ENCODE results near the gene SMURF1.

- TF ChIP-seq, protein P1, sequence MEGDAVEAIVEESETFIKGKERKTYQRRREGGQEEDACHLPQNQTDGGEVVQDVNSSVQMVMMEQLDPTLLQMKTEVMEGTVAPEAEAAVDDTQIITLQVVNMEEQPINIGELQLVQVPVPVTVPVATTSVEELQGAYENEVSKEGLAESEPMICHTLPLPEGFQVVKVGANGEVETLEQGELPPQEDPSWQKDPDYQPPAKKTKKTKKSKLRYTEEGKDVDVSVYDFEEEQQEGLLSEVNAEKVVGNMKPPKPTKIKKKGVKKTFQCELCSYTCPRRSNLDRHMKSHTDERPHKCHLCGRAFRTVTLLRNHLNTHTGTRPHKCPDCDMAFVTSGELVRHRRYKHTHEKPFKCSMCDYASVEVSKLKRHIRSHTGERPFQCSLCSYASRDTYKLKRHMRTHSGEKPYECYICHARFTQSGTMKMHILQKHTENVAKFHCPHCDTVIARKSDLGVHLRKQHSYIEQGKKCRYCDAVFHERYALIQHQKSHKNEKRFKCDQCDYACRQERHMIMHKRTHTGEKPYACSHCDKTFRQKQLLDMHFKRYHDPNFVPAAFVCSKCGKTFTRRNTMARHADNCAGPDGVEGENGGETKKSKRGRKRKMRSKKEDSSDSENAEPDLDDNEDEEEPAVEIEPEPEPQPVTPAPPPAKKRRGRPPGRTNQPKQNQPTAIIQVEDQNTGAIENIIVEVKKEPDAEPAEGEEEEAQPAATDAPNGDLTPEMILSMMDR (conservative IDR thresholded peaks at IDR 0.05; ENCODE audit: low read depth, low read length) = no peak
- no peak for TF ChIP-seq POLR2A (IDR thresholded peaks at IDR 0.05; ENCODE audit: low read depth, low read length)
- TF ChIP-seq SMC3 (IDR thresholded peaks at IDR 0.05; ENCODE audit: low read depth, low read length) = no peak
- no peak for TF ChIP-seq MAFK (IDR thresholded peaks at IDR 0.05; ENCODE audit: low read depth, low read length)
- no peak for TF ChIP-seq NFE2L2 (IDR thresholded peaks at IDR 0.05; ENCODE audit: low read depth, low read length)
- no peak for TF ChIP-seq ELK1 (IDR thresholded peaks at IDR 0.05; ENCODE audit: borderline replicate concordance, low read depth, low read length)
Measured at GRCh38 chr7:99027241-99027640, 116.7 kb downstream of the SMURF1 start.
